Measurements from ENCODE around the gene SLC7A5.
"Not testable (repeated sequence)": the region's sequence is repeated elsewhere in the genome, so short reads cannot be mapped to it uniquely, and the experiment has no call there.

Gene SLC7A5

DNA sequence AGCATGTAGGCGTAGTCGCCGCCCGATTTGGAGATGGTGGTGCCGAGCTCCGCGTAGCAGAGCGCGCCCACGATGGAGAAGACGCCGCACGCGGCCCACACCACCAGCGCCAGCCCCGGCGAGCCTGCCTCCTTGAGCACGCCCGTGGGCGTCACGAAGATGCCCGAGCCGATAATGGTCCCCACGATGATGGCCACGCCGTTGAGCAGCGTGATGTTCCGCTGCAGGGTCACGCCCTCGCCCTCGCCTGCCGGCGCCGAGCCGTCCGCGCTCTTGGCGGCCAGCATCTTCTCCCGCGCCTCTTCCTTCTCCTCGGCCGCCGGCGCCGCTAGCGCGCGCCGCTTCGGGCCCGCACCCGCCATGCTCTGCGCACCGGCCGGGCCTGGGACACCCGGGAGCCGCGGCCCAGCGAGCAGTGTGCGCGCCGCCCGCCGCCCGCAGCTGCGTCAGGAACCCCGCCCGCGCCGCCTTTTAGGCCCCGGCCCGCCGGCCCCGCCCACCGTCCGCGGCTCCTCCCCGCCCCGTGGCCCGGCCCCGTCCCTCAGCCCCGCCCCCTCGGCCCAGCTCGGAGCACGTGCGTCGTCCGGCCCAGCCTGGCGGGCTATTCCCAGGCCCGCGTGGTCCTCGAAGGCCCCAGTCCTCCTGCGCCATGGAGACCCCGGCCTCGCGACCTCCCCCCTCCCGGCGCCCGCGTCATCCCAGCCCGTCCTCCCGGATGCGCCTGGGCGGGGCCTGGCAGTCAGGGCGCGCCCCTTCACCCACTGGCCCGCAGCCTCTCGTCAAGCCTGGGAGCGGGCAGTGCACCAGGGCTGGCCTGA is at the start of gene SLC7A5:
TSS of gene SLC7A5 (minus strand) at position 447 of the 818 bp plus-strand sequence. CDS start at position 362, 85 bp downstream.
- peak; percentile 84 for DNase-seq

DNA sequence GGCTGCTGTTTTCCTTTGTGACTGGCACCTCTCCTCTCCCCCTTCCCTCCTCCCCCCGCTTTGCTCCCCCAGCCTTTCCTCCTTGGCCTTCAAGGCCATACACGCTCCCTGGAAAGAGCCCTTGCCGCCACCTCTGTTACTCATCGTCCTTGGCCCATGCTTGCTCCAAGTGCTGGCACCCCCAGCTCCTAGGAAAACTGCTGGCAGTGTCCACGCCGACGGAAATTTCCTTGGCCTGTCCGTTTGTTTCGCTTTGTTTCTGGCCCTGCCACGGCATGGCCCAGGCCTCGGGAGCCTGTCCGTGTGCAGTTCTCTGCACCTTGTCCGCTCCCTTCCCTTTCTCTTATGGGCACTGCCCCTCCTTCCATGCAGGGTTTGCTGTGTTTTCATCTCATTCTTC is 49.0 kb upstream of the SLC7A5 start:
- peak; percentile 26 for DNase-seq

GRCh38 chr16:87917503-87917902 is 48.2 kb upstream of the SLC7A5 start:
- DNase-seq = no peak

GRCh38 chr16:87914812-87915211 is 45.5 kb upstream of the SLC7A5 start:
- DNase-seq = no peak

GRCh38 chr16:87914021-87914725 is 44.9 kb upstream of the SLC7A5 start:
- not testable (repeated sequence) for DNase-seq

- DNase-seq = not testable (repeated sequence)
Observed at GRCh38 chr16:87912691-87913090, 43.4 kb upstream of the SLC7A5 start.

DNA sequence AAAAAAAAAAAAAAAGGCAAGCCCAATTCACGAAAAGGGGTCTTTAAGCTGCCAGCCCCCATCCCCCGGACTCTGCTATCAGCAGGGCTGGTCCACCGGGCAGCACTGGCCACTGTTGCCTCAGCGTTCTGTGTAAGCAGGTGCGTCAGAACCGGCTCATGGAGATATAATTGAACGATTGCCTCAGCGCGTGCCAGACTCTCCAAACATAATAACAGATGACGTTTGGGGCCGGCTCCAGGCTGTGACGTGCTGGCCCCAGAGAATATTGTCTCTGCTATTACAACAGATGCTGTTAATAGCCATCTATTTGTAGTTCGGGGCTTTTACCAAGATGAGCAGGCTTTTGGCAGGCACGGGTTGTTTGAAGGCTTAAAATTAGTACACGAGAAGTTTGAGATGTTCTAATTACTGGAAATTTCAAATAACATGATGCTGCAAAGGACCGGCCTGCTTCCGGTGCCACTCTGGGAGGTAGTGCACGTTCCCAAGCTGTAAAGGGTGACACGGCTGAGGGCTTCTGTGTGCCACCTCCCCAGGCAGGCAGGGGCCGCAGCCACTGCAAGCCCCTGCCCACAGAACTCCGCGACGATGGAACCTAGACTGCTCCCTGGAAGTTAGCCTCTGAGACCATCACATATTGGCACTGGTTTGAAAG is 41.9 kb upstream of the SLC7A5 start:
- peak; percentile 66 for DNase-seq

GRCh38 chr16:87909203-87909935 is 40.1 kb upstream of the SLC7A5 start:
- DNase-seq = peak; percentile 62

DNA sequence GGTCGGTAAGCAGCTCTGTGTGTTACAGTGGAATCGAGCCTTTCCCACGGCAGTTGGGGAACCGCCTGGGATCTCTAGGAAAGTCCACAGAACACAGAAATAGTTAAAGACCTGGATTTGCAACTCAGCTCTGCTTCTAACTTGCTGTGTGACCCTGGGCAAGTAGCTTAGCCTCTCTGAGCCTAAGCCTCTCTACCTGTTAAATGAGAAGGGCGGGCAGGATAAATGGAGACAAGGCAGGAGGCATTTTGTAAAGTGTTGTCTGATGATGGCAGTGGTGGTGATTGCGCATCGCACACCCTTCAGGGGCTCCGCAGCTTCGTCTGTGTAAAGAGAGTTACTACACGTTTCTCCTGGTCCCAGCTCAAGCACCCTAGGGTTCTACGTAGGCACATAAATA is 38.8 kb upstream of the SLC7A5 start:
- not testable (repeated sequence) for DNase-seq

- DNase-seq = not testable (repeated sequence)
Observed at GRCh38 chr16:87905521-87905920, 36.2 kb upstream of the SLC7A5 start.

DNA sequence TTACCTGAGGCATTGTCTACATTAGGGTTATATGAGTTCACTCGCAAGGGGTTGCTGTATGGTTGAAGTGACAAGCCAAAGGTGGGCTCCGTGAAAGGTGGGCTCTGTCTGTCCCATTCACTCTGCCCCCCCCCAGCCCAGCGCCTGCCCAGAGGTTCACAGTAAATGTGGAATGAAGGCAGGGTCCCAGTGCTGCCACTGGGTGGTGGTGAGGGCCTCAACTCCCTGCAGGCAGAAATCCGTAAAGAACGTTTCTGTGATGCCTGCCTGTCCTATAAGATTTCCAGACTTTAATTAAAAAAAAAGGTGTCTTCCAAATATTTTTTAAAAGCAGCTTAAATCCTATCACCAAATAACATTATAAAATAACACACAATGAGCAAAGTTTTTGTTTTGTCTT is 35.7 kb upstream of the SLC7A5 start:
- DNase-seq = not testable (repeated sequence)

DNA sequence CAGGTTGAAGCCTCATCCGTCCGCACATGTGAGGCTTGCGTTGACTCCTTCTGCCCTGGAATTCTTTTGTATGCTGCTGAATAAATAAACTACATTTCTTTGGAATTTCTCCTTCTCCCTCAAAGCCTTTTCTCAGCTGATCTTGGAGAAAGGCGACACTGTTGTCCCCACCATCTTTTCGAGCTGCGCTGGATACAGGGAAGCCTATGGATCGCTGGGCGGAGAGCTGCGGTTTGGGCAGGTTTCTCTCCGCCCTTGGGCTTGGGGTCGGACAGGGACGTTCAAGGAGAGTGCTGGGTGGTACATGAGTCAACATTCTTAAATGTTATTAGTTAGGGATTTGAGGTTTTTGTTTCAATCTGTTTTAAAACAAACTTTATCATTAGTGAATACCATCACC is 31.2 kb upstream of the SLC7A5 start:
- not testable (repeated sequence) for DNase-seq

- DNase-seq = no peak
Observed at GRCh38 chr16:87897521-87898505, 28.5 kb upstream of the SLC7A5 start.

DNA sequence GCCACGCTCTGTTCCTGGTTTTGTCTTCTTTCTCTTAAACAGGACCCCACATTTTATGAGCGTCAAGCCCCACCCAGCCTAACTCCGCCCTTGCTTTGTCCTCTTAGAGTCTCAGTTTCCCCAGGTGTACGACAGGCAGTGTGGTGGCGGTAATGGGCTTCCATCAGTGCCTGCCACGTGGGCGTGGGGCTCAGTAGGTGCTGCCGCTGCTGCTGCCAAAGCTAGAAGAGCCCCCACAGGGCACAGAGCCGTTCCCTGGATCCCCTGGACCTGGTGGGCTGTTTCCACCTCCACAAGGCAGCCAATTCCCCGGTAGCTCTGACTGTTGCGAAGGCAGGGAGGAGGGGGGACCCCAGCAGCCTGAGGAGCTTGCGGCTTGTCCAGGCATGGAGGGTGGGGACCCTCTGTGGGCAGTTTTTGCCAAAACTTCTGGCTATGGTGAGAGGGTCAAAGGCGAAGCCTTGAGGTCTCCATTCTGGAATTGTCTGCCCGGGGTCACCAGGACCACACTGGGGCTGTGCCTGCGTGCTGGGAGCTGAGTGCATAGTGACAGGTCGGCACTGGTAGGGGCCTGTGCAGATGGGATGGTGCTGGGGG is 27.7 kb upstream of the SLC7A5 start:
- not testable (repeated sequence) for DNase-seq

DNA sequence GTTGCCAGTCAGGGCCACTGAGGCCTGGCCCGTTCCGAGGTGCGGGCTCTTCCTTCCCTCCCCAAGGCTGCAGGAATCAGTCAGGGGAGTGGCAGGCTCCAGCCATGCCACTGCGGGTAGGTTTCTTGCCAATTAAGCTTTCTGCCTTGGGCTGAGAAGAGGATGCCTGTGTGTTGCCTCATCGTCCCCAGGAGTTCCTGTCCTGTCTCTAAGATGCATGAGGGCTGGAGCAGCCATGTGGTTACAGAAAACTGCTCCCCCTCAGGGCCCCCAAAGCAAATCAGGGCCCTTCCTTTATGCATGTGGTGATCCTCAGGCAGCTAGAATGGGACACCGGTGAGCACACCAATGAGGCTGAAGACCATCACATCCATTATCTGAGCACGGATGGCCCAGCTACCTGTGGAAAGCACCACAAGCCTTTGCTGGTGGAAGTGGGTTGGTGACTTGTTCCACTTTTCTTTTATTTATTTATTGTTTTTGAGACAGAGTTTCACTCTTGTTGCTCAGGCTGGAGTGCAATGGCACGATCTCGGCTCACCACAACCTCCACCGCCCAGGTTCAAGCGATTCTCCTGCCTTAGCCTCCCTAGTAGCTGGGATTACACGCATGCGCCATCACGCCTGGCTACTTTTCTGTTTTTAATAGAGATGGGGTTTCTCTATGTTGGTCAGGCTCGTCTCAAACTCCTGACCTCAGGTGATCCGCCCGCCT is 27.0 kb upstream of the SLC7A5 start:
- DNase-seq = peak; percentile 57

DNA sequence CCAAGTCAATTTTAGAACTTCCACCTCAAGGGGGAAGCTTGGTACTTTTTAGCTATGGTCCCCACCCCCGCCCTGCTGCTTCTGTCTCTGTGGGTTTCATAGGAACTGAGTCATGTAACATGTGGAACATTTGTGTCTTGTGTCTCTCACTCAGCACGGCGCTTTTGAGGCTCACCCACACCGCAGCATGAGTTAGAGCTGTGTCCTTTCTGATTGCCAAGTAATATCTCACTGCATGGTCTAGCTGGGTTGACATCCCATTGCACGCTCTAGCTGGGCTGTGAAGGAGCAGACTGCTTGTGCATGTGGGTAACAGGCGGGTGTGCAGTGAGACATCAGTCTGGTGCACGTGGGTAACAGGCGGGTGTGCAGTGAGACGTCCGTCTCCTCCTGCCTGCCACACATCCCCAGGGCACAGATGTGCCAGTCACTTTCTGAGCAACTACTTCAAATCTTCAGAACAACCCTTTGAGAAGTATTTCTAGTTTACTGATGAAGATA is 26.4 kb upstream of the SLC7A5 start:
- DNase-seq = peak; percentile 64

GRCh38 chr16:87894005-87894404 is 24.7 kb upstream of the SLC7A5 start:
- not testable (repeated sequence) for DNase-seq

DNA sequence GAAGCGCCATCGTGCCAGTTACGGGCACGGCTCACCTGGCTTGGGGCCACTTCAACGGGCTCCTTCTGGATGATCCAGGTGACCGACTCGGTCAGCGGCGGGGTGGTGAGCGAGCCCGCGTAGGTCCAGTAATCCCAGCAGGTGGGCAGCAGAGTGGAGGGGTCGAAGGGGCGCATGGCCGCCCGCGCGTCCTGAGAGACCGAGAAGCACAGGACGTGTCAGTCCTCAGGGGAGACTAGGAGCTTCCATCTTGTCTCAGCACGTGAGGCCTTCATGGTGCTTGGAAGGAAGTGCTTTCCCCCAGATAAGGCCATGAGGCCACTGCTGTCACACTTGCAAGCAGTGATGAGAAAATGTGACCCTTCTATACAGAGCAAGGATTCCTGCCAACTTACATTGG is 22.5 kb upstream of the SLC7A5 start:
- no peak for DNase-seq

- not testable (repeated sequence) for DNase-seq
Observed at GRCh38 chr16:87889762-87890161, 20.5 kb upstream of the SLC7A5 start.

- DNase-seq = not testable (repeated sequence)
Observed at GRCh38 chr16:87888346-87888745, 19.0 kb upstream of the SLC7A5 start.

Measured in EL (cell line).